IMR-90 (cell line): Measurements from ENCODE around the gene DISC1. TPM values are rescaled to one million over a fixed set of nuclear protein-coding genes. Genes with fewer than 3 reads are reported as not detected.
A peak's percentile ranks its signal among the peaks of the same experiment; 100 is the strongest.

Source experiments
- ATAC-seq: fragments of 200-7000 bp; cut with Tn5 transposase; 2 replicates; pipeline ENCODE4 v1.9.1; 2020; ENCODE audit warnings: low read depth, mild to moderate bottlenecking, moderate library complexity
- BruUV-seq: library from RNA; stranded (reverse); fragments of 400-500 nt; replicated peaks from 2 replicates; lab custom pipeline; 2021; lab: Mats Ljungman, UMichigan
- CTCF ChIA-PET: fragments of 300-600 bp; formaldehyde crosslinking; extraction: SDS; loops from one replicate; lab custom pipeline; 2021; ENCODE audit warnings: antibody characterized with exemption; lab: Yijun Ruan, JAX
- POLR2A ChIA-PET: fragments of 300-600 bp; sonication (Branson Sonifier 250); formaldehyde crosslinking; loops from one replicate; lab custom pipeline; 2022; ENCODE audit warnings: antibody characterized with exemption; ENCODE audit not compliant: unreplicated experiment; lab: Charles Lee
- DNase-seq: peaks from one replicate; pipeline ENCODE4 v3.0.0; 2013
- H2AFZ ChIP-seq: replicated peaks from 2 replicates; pipeline ENCODE3; 2013; ENCODE audit warnings: low read length, mild to moderate bottlenecking; ENCODE audit not compliant: poor library complexity
- H2AK5ac ChIP-seq: 2 replicates; pipeline ENCODE4 v1.6.1; 2013; ENCODE audit warnings: low read depth, low read length, inconsistent platforms
- H2AK9ac ChIP-seq: replicated peaks from 2 replicates; pipeline ENCODE3; 2013; ENCODE audit warnings: mild to moderate bottlenecking, low read depth, low read length, moderate library complexity; ENCODE audit not compliant: poor library complexity
- H2BK120ac ChIP-seq: 2 replicates; pipeline ENCODE4 v1.6.1; 2013; ENCODE audit warnings: low read depth, low read length, inconsistent platforms
- H2BK15ac ChIP-seq: 3 replicates; pipeline ENCODE4 v1.6.1; 2013; ENCODE audit warnings: low read depth, low read length, inconsistent platforms
- H2BK20ac ChIP-seq: 2 replicates; pipeline ENCODE4 v1.6.1; 2013; ENCODE audit warnings: low read depth, mild to moderate bottlenecking, inconsistent platforms, low read length, moderate library complexity
- H2BK5ac ChIP-seq: 2 replicates; pipeline ENCODE4 v1.6.1; 2013; ENCODE audit warnings: mild to moderate bottlenecking, low read depth, low read length, inconsistent platforms; ENCODE audit not compliant: poor library complexity, severe bottlenecking
- H3K14ac ChIP-seq: replicated peaks from 2 replicates; pipeline ENCODE4 v1.6.1; 2013; ENCODE audit warnings: low read depth, low read length, inconsistent platforms
- H3K18ac ChIP-seq: 2 replicates; pipeline ENCODE4 v1.6.1; 2013; ENCODE audit warnings: low read depth, low read length, control low read depth
- H3K23ac ChIP-seq: 2 replicates; pipeline ENCODE4 v1.6.1; 2013; ENCODE audit warnings: low read depth, low read length, inconsistent platforms
- H3K27ac ChIP-seq: 2 replicates; pipeline ENCODE4 v1.5.1; 2013; ENCODE audit warnings: mild to moderate bottlenecking, control low read depth, low read length; ENCODE audit not compliant: insufficient read depth
- H3K27me3 ChIP-seq: 2 replicates; pipeline ENCODE4 v1.6.1; 2013; ENCODE audit warnings: low read length; ENCODE audit not compliant: control insufficient read depth, insufficient read depth
- H3K36me3 ChIP-seq: 2 replicates; pipeline ENCODE4 v1.6.1; 2013; ENCODE audit warnings: low read length, mixed read lengths; ENCODE audit not compliant: control insufficient read depth, insufficient read depth
- H3K4ac ChIP-seq: 2 replicates; pipeline ENCODE4 v1.6.1; 2013; ENCODE audit warnings: low read depth, low read length, inconsistent platforms
- H3K4me1 ChIP-seq: 2 replicates; pipeline ENCODE4 v1.6.1; 2013; ENCODE audit warnings: low read length, mixed read lengths; ENCODE audit not compliant: control insufficient read depth, insufficient read depth
- H3K4me2 ChIP-seq: 2 replicates; pipeline ENCODE4 v1.6.1; 2013; ENCODE audit warnings: low read depth, mild to moderate bottlenecking, control low read depth, low read length, moderate library complexity
- H3K4me3 ChIP-seq: 2 replicates; pipeline ENCODE4 v1.5.1; 2013; ENCODE audit warnings: low read depth, mild to moderate bottlenecking, control low read depth, low read length, moderate library complexity; ENCODE audit not compliant: insufficient read depth
- H3K56ac ChIP-seq: 2 replicates; pipeline ENCODE4 v1.6.1; 2013; ENCODE audit warnings: low read length, inconsistent platforms; ENCODE audit not compliant: insufficient read depth; ENCODE audit errors: extremely low read depth
- H3K79me1 ChIP-seq, 2 experiments: 2 replicates each; pipeline ENCODE4 v1.6.1; 2013; ENCODE audit warnings: low read length in 2 of 2, inconsistent platforms in 1 of 2, low read depth in 1 of 2
- H3K9ac ChIP-seq: 2 replicates; pipeline ENCODE4 v1.6.1; 2013; ENCODE audit warnings: low read depth, low read length, control low read depth
- H3K9me1 ChIP-seq: 2 replicates; pipeline ENCODE4 v1.6.1; 2013; ENCODE audit warnings: low read length, inconsistent platforms; ENCODE audit not compliant: insufficient read depth
- H3K9me3 ChIP-seq: 2 replicates; pipeline ENCODE4 v1.6.1; 2013; ENCODE audit warnings: low read length; ENCODE audit not compliant: control insufficient read depth, insufficient read depth
- H4K20me1 ChIP-seq: 2 replicates; pipeline ENCODE4 v1.6.1; 2013; ENCODE audit warnings: low read length, inconsistent platforms; ENCODE audit not compliant: insufficient read depth
- H4K5ac ChIP-seq: 2 replicates; pipeline ENCODE4 v1.6.1; 2013; ENCODE audit warnings: mild to moderate bottlenecking, low read depth, low read length, control low read depth
- H4K8ac ChIP-seq, 2 experiments: 2 replicates each; pipeline ENCODE4 v1.6.1; 2013; ENCODE audit warnings: low read depth in 2 of 2, low read length in 2 of 2, control low read depth in 1 of 2, inconsistent platforms in 1 of 2
- H4K91ac ChIP-seq: 2 replicates; pipeline ENCODE4 v1.6.1; 2013; ENCODE audit warnings: low read depth, low read length, inconsistent platforms; ENCODE audit not compliant: insufficient read depth
- CEBPB ChIP-seq: IDR thresholded peaks from 2 replicates; pipeline ENCODE4 v1.6.1; 2012; ENCODE audit warnings: low read depth, low read length, improper control_type of control experiment
- CHD1 ChIP-seq: IDR thresholded peaks from 2 replicates; pipeline ENCODE4 v1.6.1; 2012; ENCODE audit warnings: low read depth, low read length, improper control_type of control experiment
- FOS ChIP-seq: fragments of 150-350 bp; IDR thresholded peaks from 2 replicates; pipeline ENCODE4 v1.6.1; 2016; ENCODE audit warnings: low read depth, low read length
- MAZ ChIP-seq: IDR thresholded peaks from 2 replicates; pipeline ENCODE4 v1.6.1; 2012; ENCODE audit warnings: low read depth, mild to moderate bottlenecking, low read length, improper control_type of control experiment, moderate library complexity, borderline replicate concordance
- NFE2L2 ChIP-seq: fragments of 150-350 bp; IDR thresholded peaks from 2 replicates; pipeline ENCODE4 v1.6.1; 2016; ENCODE audit warnings: low read depth, mild to moderate bottlenecking, low read length
- RAD21 ChIP-seq: IDR thresholded peaks from 2 replicates; pipeline ENCODE4 v1.6.1; 2012; ENCODE audit warnings: low read length, improper control_type of control experiment
- RCOR1 ChIP-seq: IDR thresholded peaks from 2 replicates; pipeline ENCODE4 v1.6.1; 2012; ENCODE audit warnings: mild to moderate bottlenecking, low read length, improper control_type of control experiment; ENCODE audit not compliant: insufficient replicate concordance
- SMC3 ChIP-seq: fragments of 150-350 bp; IDR thresholded peaks from 2 replicates; pipeline ENCODE4 v1.6.1; 2016; ENCODE audit warnings: low read depth, mild to moderate bottlenecking, antibody characterized with exemption, low read length, moderate library complexity
- WGBS, 2 experiments: methylation state at CpG; one replicate each; pipeline versions ENCODE4 v1.1.5 to v1.1.7; 2013; ENCODE audit warnings: missing lambda C conversion rate in 2 of 2; ENCODE audit not compliant: insufficient read length in 1 of 2; ENCODE audit errors: extremely low coverage in 2 of 2; 5-methylcytosine and 5-hydroxymethylcytosine counted together
- dilution Hi-C: fragments of 300-500 bp; cut with HindIII; formaldehyde crosslinking; loops from one replicate; pipeline ENCODE4 v1.14.3; 2018; ENCODE audit warnings: low sequenced_read_pairs; ENCODE audit not compliant: unreplicated experiment
- in situ Hi-C: fragments of 300-500 bp; cut with MboI; formaldehyde crosslinking; loops from 3 replicates; pipeline ENCODE4 v1.14.3; 2019; ENCODE audit warnings: low sequenced_read_pairs, inconsistent platforms, mixed read lengths
- intact Hi-C: fragments of 100-400 bp; cut with micrococcal nuclease; formaldehyde crosslinking; loops from 2 replicates; pipeline ENCODE4 v1.10.0; 2022
- polyA plus RNA-seq, 3 experiments: library from polyadenylated mRNA; depleted of rRNA; stranded (reverse); fragments of >200 nt; gene quantifications; 2 replicates each; pipeline ENCODE4 v1.2.3, GENCODE V29; 2012; ENCODE audit warnings: low replicate concordance in 1 of 3
- total RNA-seq: library from RNA; depleted of rRNA; stranded (reverse); fragments of >200 nt; gene quantifications from 2 replicates; pipeline ENCODE4 v1.2.3, GENCODE V29; 2012
- TF ChIP-seq, protein P1 (sequence below): conservative IDR thresholded peaks from 2 replicates; pipeline ENCODE4 v1.5.1; 2012; ENCODE audit warnings: mild to moderate bottlenecking, low read depth, low read length, improper control_type of control experiment
- TF ChIP-seq, protein P2 (sequence below): fragments of 150-350 bp; IDR thresholded peaks from 2 replicates; pipeline ENCODE4 v1.6.1; 2016; ENCODE audit warnings: low read depth, mild to moderate bottlenecking, low read length, moderate library complexity, borderline replicate concordance

Gene DISC1
- total and polyA plus RNA-seq, 2 of the 4 experiments (the other 2 are of a cell fraction), result 2.2 to 7.0 TPM

DNA sequence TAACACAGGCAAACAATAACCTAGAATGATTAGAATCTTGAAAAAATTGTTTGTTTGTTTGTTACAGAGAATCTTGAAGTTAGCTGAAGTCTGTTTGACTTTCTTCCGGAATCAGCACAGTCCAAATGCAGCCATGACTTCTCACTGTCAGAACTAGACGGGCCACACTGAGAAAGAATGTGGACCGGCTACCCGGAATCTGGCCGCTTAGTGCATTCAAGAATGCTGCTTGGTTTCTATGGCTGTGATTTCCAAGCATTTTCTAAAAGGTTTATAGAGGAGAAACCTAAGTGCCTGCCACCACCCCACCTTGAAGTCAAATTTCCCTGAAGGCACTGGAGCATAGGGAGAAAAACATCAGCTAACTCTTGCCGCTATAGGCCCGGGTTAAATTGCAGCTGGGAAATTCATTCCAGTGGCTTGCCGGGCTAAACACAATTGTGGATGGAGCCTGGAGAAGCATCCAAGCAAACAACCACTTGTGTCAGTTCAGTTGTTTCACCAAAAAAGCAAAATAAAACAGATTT, 231.1 kb downstream of the DISC1 start:
- no peak overlapping the region for H4K5ac ChIP-seq
- H3K23ac ChIP-seq, result no peak overlapping the region
- no peaks in the 10 kb centered on the region for H4K20me1 ChIP-seq
- no peak overlapping the region for H2BK20ac ChIP-seq
- intact Hi-C loops (no loop called here), in situ Hi-C loops (no loop called here), dilution Hi-C loops (no loop called here)
- no peaks in the 10 kb centered on the region for H3K9me1 ChIP-seq
- H3K9ac ChIP-seq, result no peak overlapping the region
- no peak overlapping the region for H4K8ac ChIP-seq
- no peak overlapping the region for H4K91ac ChIP-seq
- H3K27ac ChIP-seq, result no peak overlapping the region
- H2BK120ac ChIP-seq, result no peak overlapping the region
- ChIA-PET POLR2A (no interaction called here), CTCF (no interaction called here)
- H3K9me3 ChIP-seq, result no peaks in the 10 kb centered on the region
- H2BK5ac ChIP-seq, result no peak overlapping the region
- ATAC-seq (no peak), DNase-seq (no peak)
- no peaks in the 10 kb centered on the region for H3K36me3 ChIP-seq
- H2AK5ac ChIP-seq, result no peak overlapping the region
- BruUV-seq, result no TSS peak
- 100% methylated on average over 1 of the region's 8 CpGs; no CpG with 5 or more reads in 1 of the 2 experiments for WGBS, 2 experiments
- H3K4me1 ChIP-seq, result 0 out of 2 replicates have a peak, but pooled peaks cover 2% of the 10 kb centered on the region
- no peak overlapping the region for H3K14ac ChIP-seq
- no peaks in the 10 kb centered on the region for H3K27me3 ChIP-seq
- no peak overlapping the region for H3K56ac ChIP-seq
- H3K4me3 ChIP-seq, result no peak overlapping the region
- TF ChIP-seq NFE2L2, result no peak
- no peak for TF ChIP-seq FOS
- TF ChIP-seq, protein P1, sequence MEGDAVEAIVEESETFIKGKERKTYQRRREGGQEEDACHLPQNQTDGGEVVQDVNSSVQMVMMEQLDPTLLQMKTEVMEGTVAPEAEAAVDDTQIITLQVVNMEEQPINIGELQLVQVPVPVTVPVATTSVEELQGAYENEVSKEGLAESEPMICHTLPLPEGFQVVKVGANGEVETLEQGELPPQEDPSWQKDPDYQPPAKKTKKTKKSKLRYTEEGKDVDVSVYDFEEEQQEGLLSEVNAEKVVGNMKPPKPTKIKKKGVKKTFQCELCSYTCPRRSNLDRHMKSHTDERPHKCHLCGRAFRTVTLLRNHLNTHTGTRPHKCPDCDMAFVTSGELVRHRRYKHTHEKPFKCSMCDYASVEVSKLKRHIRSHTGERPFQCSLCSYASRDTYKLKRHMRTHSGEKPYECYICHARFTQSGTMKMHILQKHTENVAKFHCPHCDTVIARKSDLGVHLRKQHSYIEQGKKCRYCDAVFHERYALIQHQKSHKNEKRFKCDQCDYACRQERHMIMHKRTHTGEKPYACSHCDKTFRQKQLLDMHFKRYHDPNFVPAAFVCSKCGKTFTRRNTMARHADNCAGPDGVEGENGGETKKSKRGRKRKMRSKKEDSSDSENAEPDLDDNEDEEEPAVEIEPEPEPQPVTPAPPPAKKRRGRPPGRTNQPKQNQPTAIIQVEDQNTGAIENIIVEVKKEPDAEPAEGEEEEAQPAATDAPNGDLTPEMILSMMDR, result no peak
- TF ChIP-seq CEBPB, result no peak
- TF ChIP-seq RAD21, result no peak
- TF ChIP-seq MAZ, result no peak
- no peak for TF ChIP-seq SMC3
- TF ChIP-seq, protein P2, sequence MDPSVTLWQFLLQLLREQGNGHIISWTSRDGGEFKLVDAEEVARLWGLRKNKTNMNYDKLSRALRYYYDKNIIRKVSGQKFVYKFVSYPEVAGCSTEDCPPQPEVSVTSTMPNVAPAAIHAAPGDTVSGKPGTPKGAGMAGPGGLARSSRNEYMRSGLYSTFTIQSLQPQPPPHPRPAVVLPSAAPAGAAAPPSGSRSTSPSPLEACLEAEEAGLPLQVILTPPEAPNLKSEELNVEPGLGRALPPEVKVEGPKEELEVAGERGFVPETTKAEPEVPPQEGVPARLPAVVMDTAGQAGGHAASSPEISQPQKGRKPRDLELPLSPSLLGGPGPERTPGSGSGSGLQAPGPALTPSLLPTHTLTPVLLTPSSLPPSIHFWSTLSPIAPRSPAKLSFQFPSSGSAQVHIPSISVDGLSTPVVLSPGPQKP, result no peak
- no peak for TF ChIP-seq RCOR1
- no peak for TF ChIP-seq CHD1
- no peak overlapping the region for H3K4ac ChIP-seq
- H2AK9ac ChIP-seq, result peak overlapping the region; percentile 39
- H3K18ac ChIP-seq, result no peak overlapping the region
- no peaks in the 10 kb centered on the region; a peak in 2 of 4 replicates for H3K79me1 ChIP-seq
- H2BK15ac ChIP-seq, result no peak overlapping the region
- no peak overlapping the region for H2AFZ ChIP-seq
- no peak overlapping the region for H3K4me2 ChIP-seq
